HepG2 (cell line): Measurements from ENCODE around the gene CCND2. TPM values are rescaled to one million over a fixed set of nuclear protein-coding genes. Genes with fewer than 3 reads are reported as not detected.
"Not testable (repeated sequence)": the region's sequence is repeated elsewhere in the genome, so short reads cannot be mapped to it uniquely, and the experiment has no call there.

Experiments
- ATAC-seq: fragments of 200-7000 bp; cut with Tn5 transposase; 3 replicates; pipeline ENCODE4 v1.9.1; 2020; ENCODE audit warnings: mild to moderate bottlenecking, moderate library complexity
- BruUV-seq: library from RNA; stranded (reverse); fragments of 400-500 nt; replicated peaks from 2 replicates; lab custom pipeline; 2021; lab: Mats Ljungman, UMichigan
- CTCF ChIA-PET: fragments of 300-600 bp; formaldehyde crosslinking; extraction: SDS; loops from one replicate; lab custom pipeline; 2021; ENCODE audit warnings: low total read pairs, inconsistent platforms, low intra/inter-chr PET ratio; lab: Yijun Ruan, JAX
- POLR2A ChIA-PET: fragments of 350-600 bp; sonication (Branson Sonifier 250); formaldehyde crosslinking; loops from one replicate; lab custom pipeline; 2020; ENCODE audit warnings: antibody characterized with exemption, inconsistent platforms; lab: Yijun Ruan, JAX
- DNase-seq: peaks from one replicate; pipeline ENCODE4 v3.0.0-alpha.2; 2015; ENCODE audit warnings: low spot score
- FAIRE-seq: peaks from 3 replicates; lab custom pipeline; 2011; peaks lifted over from hg19 to GRCh38; lab: Jason Lieb, UNC
- H2AFZ ChIP-seq: one replicate; pipeline ENCODE4 v1.6.1; 2011; ENCODE audit warnings: low read length, inconsistent platforms
- H3K27ac ChIP-seq: fragments of 300-600 bp; 3 replicates; pipeline ENCODE4 v1.8.0; 2011; ENCODE audit warnings: mixed run types, mild to moderate bottlenecking, mixed read lengths, low read length, inconsistent platforms; ENCODE audit not compliant: insufficient read depth; ENCODE audit errors: extremely low read length
- H3K27me3 ChIP-seq, 2 experiments: fragments of 200-600 bp in 1 of 2; 2 replicates in 1 of 2; 3 replicates in 1 of 2; pipeline versions ENCODE4 v1.6.0 to v1.8.0; 2011; ENCODE audit warnings: low read length in 2 of 2, mild to moderate bottlenecking in 2 of 2, moderate library complexity in 2 of 2, inconsistent platforms in 1 of 2; ENCODE audit not compliant: insufficient read depth in 2 of 2, control insufficient read depth in 1 of 2
- H3K36me3 ChIP-seq, 2 experiments: fragments of 200-600 bp in 1 of 2; replicated peaks in 1 of 2; 2 replicates in 1 of 2; 3 replicates in 1 of 2; pipeline versions ENCODE4 v1.5.1 to v1.8.0; 2011; ENCODE audit warnings: low read length in 2 of 2, inconsistent platforms in 1 of 2; ENCODE audit not compliant: insufficient read depth in 2 of 2, control insufficient read depth in 1 of 2
- H3K4me1 ChIP-seq: 2 replicates; pipeline ENCODE4 v1.5.1; 2012; ENCODE audit warnings: low read length, inconsistent platforms; ENCODE audit not compliant: insufficient read depth
- H3K4me2 ChIP-seq: 2 replicates; pipeline ENCODE4 v1.6.0; 2011; ENCODE audit warnings: low read depth, low read length, inconsistent platforms
- H3K4me3 ChIP-seq, 3 experiments: fragments of 200-600 bp in 1 of 3; sonication (generic), shearing (Covaris generic) in 1 of 3; replicated peaks in 1 of 3; 2 replicates each; pipeline ENCODE4 v1.5.1; 2011 to 2016; ENCODE audit warnings: low read length in 3 of 3, inconsistent platforms in 2 of 3, low read depth in 2 of 3, mild to moderate bottlenecking in 2 of 3, control low read depth in 1 of 3, mixed read lengths in 1 of 3; ENCODE audit not compliant: insufficient read depth in 1 of 3
- H3K79me2 ChIP-seq: one replicate; pipeline ENCODE4 v1.6.1; 2011; ENCODE audit warnings: low read length, inconsistent platforms; ENCODE audit not compliant: insufficient read depth
- H3K9ac ChIP-seq: 2 replicates; pipeline ENCODE4 v1.6.0; 2011; ENCODE audit warnings: mild to moderate bottlenecking, low read depth, low read length, inconsistent platforms; ENCODE audit not compliant: insufficient read depth
- H3K9me3 ChIP-seq: 2 replicates; pipeline ENCODE4 v1.5.1; 2012; ENCODE audit warnings: mild to moderate bottlenecking, low read length
- H4K20me1 ChIP-seq: 2 replicates; pipeline ENCODE4 v1.6.0; 2011; ENCODE audit warnings: inconsistent platforms, mild to moderate bottlenecking, low read length, moderate library complexity; ENCODE audit not compliant: insufficient read depth
- FIP1L1 ChIP-seq: fragments of 200-400 bp; formaldehyde crosslinking; IDR thresholded peaks from 2 replicates; pipeline ENCODE4 v1.6.1; 2018; ENCODE audit warnings: low read depth, mild to moderate bottlenecking, low read length, moderate library complexity, borderline replicate concordance; ENCODE audit not compliant: insufficient read depth
- NONO ChIP-seq, 2 experiments: fragments of 450-650 bp in 1 of 2; sonication (generic) in 1 of 2; formaldehyde crosslinking in 1 of 2; IDR thresholded peaks in 1 of 2; conservative IDR thresholded peaks in 1 of 2; 2 replicates each; pipeline versions ENCODE4 v1.6.1 to v1.8.0; 2017 to 2022; ENCODE audit warnings: mild to moderate bottlenecking in 1 of 2, missing genetic modification reagents in 1 of 2, moderate library complexity in 1 of 2
- POLR2AphosphoS5 ChIP-seq: IDR thresholded peaks from 2 replicates; pipeline ENCODE4 v1.6.1; 2012; ENCODE audit warnings: low read depth, low read length
- ZBTB10 ChIP-seq: sonication (generic); formaldehyde crosslinking; IDR thresholded peaks from 2 replicates; pipeline ENCODE4 v1.4.0; 2020; ENCODE audit warnings: missing genetic modification reagents, borderline replicate concordance
- ZNF260 ChIP-seq: sonication (generic); formaldehyde crosslinking; IDR thresholded peaks from 2 replicates; pipeline ENCODE4 v1.4.0; 2020; ENCODE audit warnings: missing genetic modification reagents, low read depth, mild to moderate bottlenecking, borderline replicate concordance
- WGBS: methylation state at CpG from one replicate; pipeline ENCODE4 v1.1.6; 2017; ENCODE audit warnings: low lambda C conversion rate; 5-methylcytosine and 5-hydroxymethylcytosine counted together
- in situ Hi-C: cut with HindIII; loops from 2 replicates; pipeline ENCODE4 v1.10.0; 2017; ENCODE audit warnings: low pct_unique_long_range_greater_than_20kb; ENCODE audit not compliant: extremely low pct_ligation_motif_present
- intact Hi-C: fragments of 100-400 bp; cut with micrococcal nuclease; formaldehyde crosslinking; loops from one replicate; pipeline ENCODE4 v1.10.0; 2022; ENCODE audit not compliant: unreplicated experiment
- polyA plus RNA-seq, 8 experiments: library from polyadenylated mRNA; depleted of rRNA in 3 of 8; stranded (reverse) in 7 of 8; unstranded in 1 of 8; fragments of >200 nt; fragmentation: Illumina TruSeq in 4 of 8; extraction: Trizol in 4 of 8; gene quantifications; 2 replicates each; pipeline versions ENCODE4 v1.2.1 to v1.2.3, GENCODE V29; 2011 to 2016; ENCODE audit warnings: low read depth in 4 of 8, missing spikeins in 1 of 8, mixed read lengths in 1 of 8; ENCODE audit not compliant: insufficient read depth in 1 of 8
- total RNA-seq, 5 experiments: library from RNA; depleted of rRNA; stranded (reverse); fragments of >200 nt; fragmentation: Illumina TruSeq; extraction: Trizol; gene quantifications; 2 replicates each; pipeline ENCODE4 v1.2.3, GENCODE V29; 2016; ENCODE audit warnings: low read depth in 1 of 5

CCND2 gene
- total and polyA plus RNA-seq, 2 of the 13 experiments (the other 11 are each of a cell fraction or from before 2014, with no cell fraction given), result 0.61 to 1.4 TPM

GRCh38 chr12:4243091-4243490 is 30.5 kb upstream of the CCND2 start (continued):
- TF ChIP-seq ZNF260 (CRISPR knock-in tag), result no peak
- no peak for TF ChIP-seq POLR2AphosphoS5
- TF ChIP-seq NONO (IDR thresholded peaks at IDR 0.05), result no peak
- TF ChIP-seq NONO (CRISPR knock-in tag; conservative IDR thresholded peaks at IDR 0.05), result no peak
- TF ChIP-seq ZBTB10 (CRISPR knock-in tag), result no peak
- TF ChIP-seq FIP1L1, result no peak
- TF ChIP-seq, all 625 proteins: peak for 0

GRCh38 chr12:4243491-4244100 is 30.0 kb upstream of the CCND2 start:
- H3K9ac ChIP-seq, FAIRE-seq, H3K9me3 ChIP-seq, H3K36me3 ChIP-seq, DNase-seq, H3K4me2 ChIP-seq, BruUV-seq, H3K79me2 ChIP-seq, in situ Hi-C loops, H3K4me1 ChIP-seq, ATAC-seq, POLR2A ChIA-PET, H4K20me1 ChIP-seq, H3K4me3 ChIP-seq, CTCF ChIA-PET, H2AFZ ChIP-seq, intact Hi-C loops, H3K27ac ChIP-seq: not testable (repeated sequence)
- 77% methylated on average over 43 of the region's 43 CpGs for WGBS
- H3K27me3 ChIP-seq, result peaks cover 3 to 31% of the 10 kb centered on the region in 2 experiments; a peak in 3 of 5 replicates
